HepG2 (cell line): ENCODE measurements around the gene PRAMEF12. TPM values are rescaled to one million over a fixed set of nuclear protein-coding genes. Genes with fewer than 3 reads are reported as not detected.

ENCODE experiments used
- ATAC-seq: fragments of 200-7000 bp; cut with Tn5 transposase; 3 replicates; pipeline ENCODE4 v1.9.1; 2020; ENCODE audit warnings: mild to moderate bottlenecking, moderate library complexity
- BruUV-seq: library from RNA; stranded (reverse); fragments of 400-500 nt; replicated peaks from 2 replicates; lab custom pipeline; 2021; lab: Mats Ljungman, UMichigan
- CTCF ChIA-PET: fragments of 300-600 bp; formaldehyde crosslinking; extraction: SDS; loops from one replicate; lab custom pipeline; 2021; ENCODE audit warnings: low total read pairs, inconsistent platforms, low intra/inter-chr PET ratio; lab: Yijun Ruan, JAX
- POLR2A ChIA-PET: fragments of 350-600 bp; sonication (Branson Sonifier 250); formaldehyde crosslinking; loops from one replicate; lab custom pipeline; 2020; ENCODE audit warnings: antibody characterized with exemption, inconsistent platforms; lab: Yijun Ruan, JAX
- DNase-seq: peaks from one replicate; pipeline ENCODE4 v3.0.0-alpha.2; 2015; ENCODE audit warnings: low spot score
- FAIRE-seq: peaks from 3 replicates; lab custom pipeline; 2011; peaks lifted over from hg19 to GRCh38; lab: Jason Lieb, UNC
- H2AFZ ChIP-seq: one replicate; pipeline ENCODE4 v1.6.1; 2011; ENCODE audit warnings: low read length, inconsistent platforms
- H3K27ac ChIP-seq: fragments of 300-600 bp; 3 replicates; pipeline ENCODE4 v1.8.0; 2011; ENCODE audit warnings: mixed run types, mild to moderate bottlenecking, mixed read lengths, low read length, inconsistent platforms; ENCODE audit not compliant: insufficient read depth; ENCODE audit errors: extremely low read length
- H3K27me3 ChIP-seq, 2 experiments: fragments of 200-600 bp in 1 of 2; 2 replicates in 1 of 2; 3 replicates in 1 of 2; pipeline versions ENCODE4 v1.6.0 to v1.8.0; 2011; ENCODE audit warnings: low read length in 2 of 2, mild to moderate bottlenecking in 2 of 2, moderate library complexity in 2 of 2, inconsistent platforms in 1 of 2; ENCODE audit not compliant: insufficient read depth in 2 of 2, control insufficient read depth in 1 of 2
- H3K36me3 ChIP-seq, 2 experiments: fragments of 200-600 bp in 1 of 2; replicated peaks in 1 of 2; 2 replicates in 1 of 2; 3 replicates in 1 of 2; pipeline versions ENCODE4 v1.5.1 to v1.8.0; 2011; ENCODE audit warnings: low read length in 2 of 2, inconsistent platforms in 1 of 2; ENCODE audit not compliant: insufficient read depth in 2 of 2, control insufficient read depth in 1 of 2
- H3K4me1 ChIP-seq: 2 replicates; pipeline ENCODE4 v1.5.1; 2012; ENCODE audit warnings: low read length, inconsistent platforms; ENCODE audit not compliant: insufficient read depth
- H3K4me2 ChIP-seq: 2 replicates; pipeline ENCODE4 v1.6.0; 2011; ENCODE audit warnings: low read depth, low read length, inconsistent platforms
- H3K4me3 ChIP-seq, 3 experiments: fragments of 200-600 bp in 1 of 3; sonication (generic), shearing (Covaris generic) in 1 of 3; replicated peaks in 1 of 3; 2 replicates each; pipeline ENCODE4 v1.5.1; 2011 to 2016; ENCODE audit warnings: low read length in 3 of 3, inconsistent platforms in 2 of 3, low read depth in 2 of 3, mild to moderate bottlenecking in 2 of 3, control low read depth in 1 of 3, mixed read lengths in 1 of 3; ENCODE audit not compliant: insufficient read depth in 1 of 3
- H3K79me2 ChIP-seq: one replicate; pipeline ENCODE4 v1.6.1; 2011; ENCODE audit warnings: low read length, inconsistent platforms; ENCODE audit not compliant: insufficient read depth
- H3K9ac ChIP-seq: 2 replicates; pipeline ENCODE4 v1.6.0; 2011; ENCODE audit warnings: mild to moderate bottlenecking, low read depth, low read length, inconsistent platforms; ENCODE audit not compliant: insufficient read depth
- H3K9me3 ChIP-seq: 2 replicates; pipeline ENCODE4 v1.5.1; 2012; ENCODE audit warnings: mild to moderate bottlenecking, low read length
- H4K20me1 ChIP-seq: 2 replicates; pipeline ENCODE4 v1.6.0; 2011; ENCODE audit warnings: inconsistent platforms, mild to moderate bottlenecking, low read length, moderate library complexity; ENCODE audit not compliant: insufficient read depth
- DZIP1 ChIP-seq: sonication (generic); formaldehyde crosslinking; IDR thresholded peaks from 2 replicates; pipeline ENCODE4 v1.5.0; 2020; ENCODE audit warnings: mild to moderate bottlenecking, missing genetic modification reagents
- ELK4 ChIP-seq: sonication (generic); formaldehyde crosslinking; IDR thresholded peaks from 2 replicates; pipeline ENCODE4 v1.9.0; 2021; ENCODE audit warnings: missing genetic modification reagents, borderline replicate concordance
- HMG20A ChIP-seq: IDR thresholded peaks from 2 replicates; pipeline ENCODE4 v1.6.1; 2016; ENCODE audit warnings: borderline replicate concordance
- NFKBIZ ChIP-seq: IDR thresholded peaks from 2 replicates; pipeline ENCODE4 v1.6.1; 2018; ENCODE audit warnings: missing genetic modification reagents, missing compliant biosample characterization
- RFXAP ChIP-seq: sonication (generic); formaldehyde crosslinking; IDR thresholded peaks from 2 replicates; pipeline ENCODE4 v1.4.0; 2020; ENCODE audit warnings: missing genetic modification reagents, borderline replicate concordance
- SALL2 ChIP-seq: sonication (generic); formaldehyde crosslinking; IDR thresholded peaks from 2 replicates; pipeline ENCODE4 v1.8.1; 2023; ENCODE audit warnings: mild to moderate bottlenecking, missing genetic modification reagents, inconsistent platforms
- YEATS4 ChIP-seq: sonication (generic); formaldehyde crosslinking; IDR thresholded peaks from 2 replicates; pipeline ENCODE4 v1.4.0; 2020; ENCODE audit warnings: missing genetic modification reagents, borderline replicate concordance
- ZNF276 ChIP-seq: sonication (generic); formaldehyde crosslinking; IDR thresholded peaks from 2 replicates; pipeline ENCODE4 v1.4.0; 2020; ENCODE audit warnings: mild to moderate bottlenecking, low read depth, missing genetic modification reagents
- ZNF296 ChIP-seq: sonication (generic); formaldehyde crosslinking; conservative IDR thresholded peaks from 2 replicates; pipeline ENCODE4 v1.5.0; 2020; ENCODE audit warnings: mild to moderate bottlenecking, missing genetic modification reagents
- ZNF747 ChIP-seq: sonication (generic); formaldehyde crosslinking; IDR thresholded peaks from 2 replicates; pipeline ENCODE4 v1.8.1; 2023; ENCODE audit warnings: missing genetic modification reagents, mild to moderate bottlenecking, borderline replicate concordance
- ZSCAN12 ChIP-seq: sonication (generic); formaldehyde crosslinking; IDR thresholded peaks from 2 replicates; pipeline ENCODE4 v1.9.0; 2021; ENCODE audit warnings: mild to moderate bottlenecking, missing genetic modification reagents
- ZSCAN29 ChIP-seq: sonication (generic); formaldehyde crosslinking; conservative IDR thresholded peaks from 2 replicates; pipeline ENCODE4 v1.4.0; 2020; ENCODE audit warnings: mild to moderate bottlenecking, missing genetic modification reagents
- WGBS: methylation state at CpG from one replicate; pipeline ENCODE4 v1.1.6; 2017; ENCODE audit warnings: low lambda C conversion rate; 5-methylcytosine and 5-hydroxymethylcytosine counted together
- in situ Hi-C: cut with HindIII; loops from 2 replicates; pipeline ENCODE4 v1.10.0; 2017; ENCODE audit warnings: low pct_unique_long_range_greater_than_20kb; ENCODE audit not compliant: extremely low pct_ligation_motif_present
- intact Hi-C: fragments of 100-400 bp; cut with micrococcal nuclease; formaldehyde crosslinking; loops from one replicate; pipeline ENCODE4 v1.10.0; 2022; ENCODE audit not compliant: unreplicated experiment
- polyA plus RNA-seq, 8 experiments: library from polyadenylated mRNA; depleted of rRNA in 3 of 8; stranded (reverse) in 7 of 8; unstranded in 1 of 8; fragments of >200 nt; fragmentation: Illumina TruSeq in 4 of 8; extraction: Trizol in 4 of 8; gene quantifications; 2 replicates each; pipeline versions ENCODE4 v1.2.1 to v1.2.3, GENCODE V29; 2011 to 2016; ENCODE audit warnings: low read depth in 4 of 8, missing spikeins in 1 of 8, mixed read lengths in 1 of 8; ENCODE audit not compliant: insufficient read depth in 1 of 8
- total RNA-seq, 5 experiments: library from RNA; depleted of rRNA; stranded (reverse); fragments of >200 nt; fragmentation: Illumina TruSeq; extraction: Trizol; gene quantifications; 2 replicates each; pipeline ENCODE4 v1.2.3, GENCODE V29; 2016; ENCODE audit warnings: low read depth in 1 of 5

The PRAMEF12 gene
- total and polyA plus RNA-seq, 2 of the 13 experiments (the other 11 are each of a cell fraction or from before 2014, with no cell fraction given), result not detected

GRCh38 chr1:12778061-12778460 lies 4.5 kb downstream of the PRAMEF12 start:
- in situ Hi-C loops, result loop anchor here (10.0 kb wide), 1 partner anchor 503 kb away; no protein-coding TSS in a partner anchor

More at GRCh38 chr1:12778061-12778460, 4.5 kb downstream of the PRAMEF12 start:
- no peaks in the 10 kb centered on the region for H3K4me1 ChIP-seq
- no peak overlapping the region for H3K4me3 ChIP-seq
- 4% methylated on average over 3 of the region's 4 CpGs for WGBS
- H4K20me1 ChIP-seq, result no peaks in the 10 kb centered on the region
- ChIA-PET POLR2A (no interaction called here), CTCF (no interaction called here)
- H3K79me2 ChIP-seq, result no peaks in the 10 kb centered on the region
- H3K27ac ChIP-seq, result no peak overlapping the region
- TF ChIP-seq RFXAP (CRISPR knock-in tag), result no peak
- TF ChIP-seq NFKBIZ (CRISPR knock-in tag), result no peak
- TF ChIP-seq YEATS4 (CRISPR knock-in tag), result no peak
- TF ChIP-seq DZIP1 (CRISPR knock-in tag), result no peak
- no peak for TF ChIP-seq SALL2 (CRISPR knock-in tag)
- TF ChIP-seq ZSCAN12 (CRISPR knock-in tag), result no peak
- no peak for TF ChIP-seq ZNF747 (CRISPR knock-in tag)
- TF ChIP-seq HMG20A, result no peak
- TF ChIP-seq ZSCAN29, result no peak
- no peak for TF ChIP-seq ZNF296
- no peak for TF ChIP-seq ZNF276
- no peak for TF ChIP-seq ELK4 (CRISPR knock-in tag)
- H3K9me3 ChIP-seq, result no peaks in the 10 kb centered on the region
- H3K27me3 ChIP-seq, result peaks cover 6 to 49% of the 10 kb centered on the region in 2 experiments
- intact Hi-C loops, result no loop called here
- DNase-seq (no peak), FAIRE-seq (no peak), ATAC-seq (no peak)
- no TSS peak for BruUV-seq
- H2AFZ ChIP-seq, result no peak overlapping the region
- no peaks in the 10 kb centered on the region for H3K36me3 ChIP-seq
- no peak overlapping the region for H3K9ac ChIP-seq
- no peak overlapping the region for H3K4me2 ChIP-seq
